HG03039 (cell line): ENCODE data around the gene MBNL1.
A peak's percentile ranks its signal among the peaks of the same experiment; 100 is the strongest.
"Not testable (repeated sequence)": the region's sequence is repeated elsewhere in the genome, so short reads cannot be mapped to it uniquely, and the experiment has no call there.

ENCODE experiments used
- ATAC-seq: cut with Tn5 transposase; IDR thresholded peaks from one replicate; pipeline ENCODE4 v1.9.1; 2021; ENCODE audit warnings: mild to moderate bottlenecking, moderate library complexity; ENCODE audit not compliant: unreplicated experiment

MBNL1 gene

DNA sequence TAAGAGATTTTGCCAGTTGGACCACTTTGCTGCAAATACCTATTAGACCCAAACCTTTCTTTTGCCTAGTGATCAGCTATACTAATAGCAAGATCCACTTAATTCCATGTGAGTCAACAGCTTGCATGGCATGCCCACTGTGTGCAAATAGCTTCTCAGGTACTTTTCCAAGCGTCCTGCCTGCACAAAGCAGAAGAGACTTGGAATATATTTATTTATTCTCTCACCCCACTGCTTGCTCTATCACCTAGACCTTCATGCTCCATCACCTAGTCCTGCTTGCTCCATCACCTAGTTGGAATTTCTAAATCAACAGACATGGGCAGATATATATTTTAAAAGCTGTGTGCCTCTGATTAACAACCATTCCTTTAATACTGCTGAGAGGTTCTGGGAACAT, 47.6 kb downstream of the MBNL1 start:
- ATAC-seq = no peak

DNA sequence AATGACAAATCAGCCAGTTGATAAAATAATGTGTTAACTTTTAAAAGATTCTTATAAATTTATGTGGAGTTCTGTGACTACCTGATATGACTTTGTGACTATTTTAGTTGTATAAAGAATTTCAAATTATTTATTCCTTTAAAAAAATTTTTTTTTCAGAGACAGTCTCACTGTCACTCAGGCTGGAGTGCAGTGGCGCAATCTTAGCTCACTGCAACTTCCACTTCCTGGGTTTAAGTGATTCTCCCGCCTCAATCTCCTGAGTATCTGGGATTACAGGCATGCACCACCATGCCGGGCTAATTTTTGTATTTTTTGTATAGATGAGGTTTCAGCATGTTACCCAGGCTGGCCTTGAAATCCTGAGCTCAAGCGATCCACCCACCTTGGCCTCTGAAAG, 48.5 kb downstream of the MBNL1 start:
- no peak for ATAC-seq

DNA sequence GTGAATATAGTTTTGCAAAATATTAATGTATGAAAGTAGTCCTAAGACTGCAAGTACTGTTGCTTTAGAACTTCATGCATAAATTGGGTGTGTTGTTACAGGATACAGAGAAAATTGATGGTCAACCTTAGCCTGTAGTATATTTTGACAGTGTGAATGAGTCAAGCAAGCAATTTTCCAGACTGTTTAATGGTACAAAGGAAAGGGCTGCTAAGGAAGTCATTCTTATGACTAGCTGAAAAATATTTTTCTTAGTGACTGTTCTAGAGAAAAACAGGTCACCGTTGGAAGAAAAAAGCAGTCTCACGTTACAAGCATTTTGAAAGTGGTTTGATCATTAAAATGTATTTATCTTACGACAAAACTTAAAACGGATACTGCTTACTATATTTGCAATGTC, 49.2 kb downstream of the MBNL1 start:
- no peak for ATAC-seq

DNA sequence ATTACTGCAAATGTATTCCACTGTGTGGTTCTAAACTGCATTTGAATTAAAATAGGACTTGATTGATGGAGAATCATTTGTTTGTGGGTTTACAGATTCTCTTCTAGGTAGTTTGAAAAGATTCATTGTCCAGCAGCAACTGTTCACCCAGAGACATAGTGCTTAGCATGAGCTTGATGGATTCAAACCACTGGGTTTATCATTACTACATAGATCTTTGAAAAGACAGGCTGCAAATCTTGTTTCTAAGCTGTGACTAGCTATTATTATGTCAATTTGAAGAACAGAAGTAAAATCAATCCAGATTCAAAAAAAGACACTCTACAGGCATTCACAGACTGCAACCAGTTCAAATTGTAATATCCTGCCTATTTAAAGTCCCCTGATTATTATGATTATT, 49.8 kb downstream of the MBNL1 start:
- no peak for ATAC-seq

DNA sequence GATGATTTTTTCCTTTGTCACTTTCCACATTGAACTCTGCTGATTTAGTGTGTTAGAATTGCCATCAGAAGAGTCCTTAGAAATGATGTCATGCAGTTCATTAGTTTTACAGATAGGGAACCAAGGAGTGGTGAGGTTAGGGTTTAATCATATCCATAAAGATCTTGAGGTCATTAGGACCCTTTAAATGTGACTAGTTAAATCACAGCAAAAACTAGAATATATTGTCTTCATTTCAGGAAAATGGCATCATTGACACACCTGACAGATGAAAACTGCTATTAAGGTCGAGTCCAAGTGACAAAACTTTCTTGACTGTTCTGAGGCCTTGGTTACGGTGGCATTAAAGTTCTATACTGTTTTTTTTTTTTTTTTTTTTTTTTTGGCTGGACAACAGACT, 50.5 kb downstream of the MBNL1 start:
- ATAC-seq = no peak

DNA sequence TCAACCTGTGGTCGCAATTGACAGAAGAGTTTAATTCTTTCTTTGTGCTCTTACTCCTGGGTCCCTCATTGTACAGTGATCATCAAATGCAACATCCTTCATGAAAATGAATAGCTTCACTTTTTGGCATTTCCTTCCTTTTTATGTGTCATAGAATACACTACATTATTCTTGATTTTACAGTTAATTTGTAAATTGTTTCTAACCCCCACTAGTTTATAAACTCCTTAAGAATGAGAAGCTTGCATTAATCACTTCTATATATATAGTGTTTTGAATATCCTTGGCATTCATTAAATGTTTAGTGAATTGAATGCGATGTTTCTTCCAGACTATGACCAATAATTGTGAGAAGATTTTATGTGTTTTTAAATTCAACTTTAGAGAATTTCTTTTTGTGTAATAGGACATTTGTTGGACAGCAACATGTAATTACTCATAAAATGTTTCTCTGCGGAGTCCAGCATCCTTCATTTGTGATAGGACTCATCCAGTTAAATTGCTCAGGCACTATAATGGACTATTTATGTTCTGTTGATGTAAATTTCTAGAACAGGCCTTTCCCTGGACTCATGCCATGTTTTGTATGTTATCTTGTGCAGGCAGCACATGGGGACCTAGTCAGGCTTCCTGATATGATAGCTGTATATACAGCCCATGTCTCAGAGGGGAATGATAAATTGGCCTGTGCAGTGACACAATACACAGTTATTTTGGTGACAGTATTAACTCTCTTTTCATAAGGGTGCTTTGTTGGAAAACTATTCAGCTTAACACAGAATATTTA, 51.3 kb downstream of the MBNL1 start:
- no peak for ATAC-seq

DNA sequence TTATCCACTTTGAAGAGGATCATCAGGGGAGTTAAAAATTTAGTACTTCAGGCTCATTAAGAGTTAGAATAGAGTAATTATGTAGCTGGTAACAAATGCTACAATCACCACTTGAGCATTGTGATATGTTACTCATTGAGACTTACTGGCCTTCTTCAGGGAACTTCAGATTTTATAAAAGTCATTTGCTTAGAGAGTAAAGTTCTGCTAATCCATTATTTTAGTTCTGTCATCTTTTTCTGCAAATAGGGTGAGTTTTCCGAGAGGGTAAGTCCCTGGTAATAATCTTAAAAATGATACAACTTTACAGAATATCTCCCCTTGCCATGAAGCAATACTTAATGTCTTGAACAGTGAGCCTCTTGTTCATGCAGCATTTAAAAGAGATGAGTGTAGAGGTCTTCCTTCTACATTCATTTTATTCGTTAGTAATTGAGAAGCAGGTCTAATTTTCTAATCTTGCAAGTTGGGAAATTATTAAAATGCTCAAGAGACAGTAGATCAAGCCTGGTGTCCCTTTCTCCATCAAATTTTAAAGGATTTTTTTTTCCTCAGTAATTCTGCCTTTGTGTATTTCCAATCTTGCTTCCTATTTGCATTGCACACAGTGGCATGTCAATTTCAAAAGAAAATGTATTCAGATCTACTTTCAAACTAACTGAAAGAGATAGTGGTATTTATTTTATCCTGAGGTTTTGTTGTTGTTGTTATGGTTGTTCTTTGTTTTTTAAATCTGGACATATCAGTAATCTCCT, 52.6 kb downstream of the MBNL1 start:
- no peak for ATAC-seq

DNA sequence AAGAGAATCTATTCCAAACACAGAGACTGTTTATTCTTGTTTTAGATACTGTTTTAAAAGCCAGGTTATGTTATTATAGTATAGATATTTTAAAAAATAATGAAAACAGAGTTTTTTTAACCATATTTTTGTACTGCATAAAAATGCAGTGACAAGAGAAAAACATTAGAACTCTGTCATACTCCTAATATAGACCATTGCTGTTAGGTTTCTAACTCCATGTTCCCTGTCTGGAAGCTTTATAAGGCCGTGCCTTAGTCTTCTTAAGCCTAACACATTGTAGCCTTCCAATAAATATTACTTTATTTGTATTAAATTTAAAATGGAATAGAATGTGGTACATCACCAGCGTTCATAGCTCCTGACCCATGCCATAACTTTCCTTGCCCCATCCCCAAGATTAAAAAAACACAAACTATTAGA, 53.2 kb downstream of the MBNL1 start:
- ATAC-seq = no peak

DNA sequence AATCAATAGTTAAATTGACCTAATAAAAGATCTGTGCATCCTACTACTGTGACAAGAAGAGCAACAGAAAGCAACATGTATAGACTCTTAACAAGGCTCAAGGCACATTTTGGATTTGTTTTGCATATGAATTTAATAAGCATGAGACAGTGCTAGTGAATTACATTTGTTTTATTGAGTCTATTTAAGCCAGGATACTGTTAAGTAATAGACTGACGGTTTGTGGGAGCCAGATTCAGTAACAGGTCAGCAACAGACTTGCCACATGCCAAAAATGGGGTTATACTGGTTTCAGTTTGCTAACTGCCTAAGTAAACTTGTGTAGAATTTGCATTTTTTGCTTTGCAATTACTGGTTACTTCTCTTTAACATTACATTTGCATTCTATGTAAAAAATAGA, 54.0 kb downstream of the MBNL1 start:
- peak; percentile 45 for ATAC-seq

DNA sequence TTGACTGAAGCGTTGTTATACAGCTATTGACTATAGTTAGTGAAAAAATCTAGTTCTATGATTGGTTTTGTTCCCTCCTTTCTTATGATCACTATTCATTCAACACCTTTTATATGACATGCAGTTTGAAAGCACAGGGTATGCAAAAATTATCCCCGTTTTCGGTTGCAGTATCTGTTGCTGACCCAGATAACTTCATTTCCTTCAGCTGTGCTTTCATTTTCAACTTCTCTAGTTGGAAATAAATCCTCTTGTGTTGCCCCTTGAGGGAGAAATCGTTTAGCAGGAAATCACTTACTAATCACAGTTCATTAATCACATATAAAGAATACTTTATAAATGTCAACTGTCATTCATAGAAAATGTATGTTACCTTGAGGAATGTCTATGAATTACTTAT, 55.1 kb downstream of the MBNL1 start:
- peak; percentile 63 for ATAC-seq

DNA sequence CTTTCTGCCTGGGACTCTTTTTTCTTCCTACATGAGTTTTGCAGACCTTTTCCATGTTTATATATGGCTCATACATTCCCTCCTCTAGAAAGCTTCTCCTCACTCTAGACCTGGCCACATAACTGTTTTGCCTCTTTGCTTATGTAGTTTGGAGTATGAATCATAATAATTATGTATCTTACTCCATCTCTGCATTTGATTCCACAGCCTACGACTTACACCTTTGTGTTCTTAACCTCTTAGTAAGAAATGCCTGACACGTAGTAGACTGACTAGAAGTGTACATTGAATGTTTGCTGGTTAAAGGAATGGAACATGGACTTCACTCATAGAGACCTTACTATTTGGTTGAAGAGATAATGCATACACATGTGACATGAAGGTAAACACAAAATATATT, 56.4 kb downstream of the MBNL1 start:
- no peak for ATAC-seq

DNA sequence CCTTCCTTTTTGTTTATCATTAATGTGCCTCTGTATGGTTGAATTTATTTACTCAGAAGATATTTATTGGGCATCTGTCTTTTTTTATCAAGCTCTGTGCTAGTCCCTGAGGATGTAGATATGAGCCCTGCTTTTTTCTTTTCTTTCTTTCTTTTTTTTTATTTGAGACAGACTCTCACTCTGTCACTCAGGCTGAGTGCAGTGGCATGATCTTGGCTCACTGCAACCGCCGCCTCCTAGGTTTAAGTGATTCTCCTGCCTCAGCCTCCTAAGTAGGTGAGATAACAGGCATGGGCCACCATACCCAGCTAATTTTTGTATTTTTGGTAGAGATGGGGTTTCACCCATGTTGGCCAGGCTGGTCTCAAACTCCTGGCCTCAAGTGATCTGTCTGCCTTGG, 58.5 kb downstream of the MBNL1 start:
- ATAC-seq = no peak

DNA sequence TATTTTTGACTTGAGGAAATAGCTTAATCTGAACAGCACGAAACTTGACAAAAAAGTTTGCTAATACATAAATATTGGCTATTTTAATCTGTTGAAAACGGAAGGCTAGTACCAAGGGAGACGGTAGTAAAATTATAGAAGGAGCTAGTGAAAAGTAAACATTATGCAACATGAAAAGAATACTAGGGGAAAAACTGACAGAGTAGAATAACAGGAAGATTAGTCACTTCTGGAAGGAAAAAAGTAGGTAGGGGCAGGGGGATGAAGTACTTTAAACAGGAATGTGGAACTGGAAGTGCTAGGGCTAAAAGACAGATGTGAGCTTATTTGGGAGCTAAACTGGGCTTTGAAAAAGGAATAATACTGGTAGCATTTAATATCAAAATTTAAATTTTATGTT, 60.1 kb downstream of the MBNL1 start:
- no peak for ATAC-seq

DNA sequence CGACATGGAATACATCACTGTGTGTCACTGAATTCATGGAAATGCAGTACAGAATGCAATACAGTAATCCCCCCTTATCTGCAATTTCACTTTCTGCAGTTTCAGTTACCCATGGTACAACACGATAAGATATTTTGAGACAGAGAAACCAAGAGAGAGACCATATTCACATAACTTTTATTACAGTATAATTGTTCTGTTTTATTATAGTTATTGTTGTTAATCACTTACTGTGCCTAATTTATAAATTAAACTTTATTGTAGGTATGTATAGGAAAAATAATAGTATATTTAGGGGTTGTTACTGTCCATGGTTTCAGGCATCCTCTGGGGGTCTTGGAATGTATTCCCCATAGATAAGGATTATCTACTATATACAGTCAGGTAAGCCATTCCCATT, 61.8 kb downstream of the MBNL1 start:
- ATAC-seq = no peak

DNA sequence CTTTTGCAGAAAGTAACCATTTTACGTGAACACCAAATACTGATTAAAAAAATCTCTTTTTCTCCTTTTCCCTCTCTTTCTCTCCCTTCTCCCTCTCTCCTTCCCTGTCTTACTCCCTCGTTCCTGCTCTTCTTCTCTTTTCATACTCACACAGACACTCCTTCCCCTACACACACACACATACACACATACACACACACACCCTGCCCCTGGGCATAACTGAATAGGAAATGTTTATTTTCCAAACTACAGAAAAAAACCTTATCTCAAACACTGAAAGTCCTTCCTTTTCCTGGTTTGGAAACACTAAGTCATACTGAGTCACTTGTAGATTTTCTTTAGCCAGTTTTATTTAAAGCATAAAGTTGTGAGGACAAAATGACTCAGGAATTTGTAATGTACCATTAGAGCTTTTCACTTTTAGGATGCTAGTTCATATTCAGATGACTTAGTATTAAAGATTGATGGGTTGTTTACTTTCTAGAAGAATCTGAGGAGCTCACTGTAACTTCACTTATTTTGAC, 62.4 kb downstream of the MBNL1 start:
- no peak for ATAC-seq

DNA sequence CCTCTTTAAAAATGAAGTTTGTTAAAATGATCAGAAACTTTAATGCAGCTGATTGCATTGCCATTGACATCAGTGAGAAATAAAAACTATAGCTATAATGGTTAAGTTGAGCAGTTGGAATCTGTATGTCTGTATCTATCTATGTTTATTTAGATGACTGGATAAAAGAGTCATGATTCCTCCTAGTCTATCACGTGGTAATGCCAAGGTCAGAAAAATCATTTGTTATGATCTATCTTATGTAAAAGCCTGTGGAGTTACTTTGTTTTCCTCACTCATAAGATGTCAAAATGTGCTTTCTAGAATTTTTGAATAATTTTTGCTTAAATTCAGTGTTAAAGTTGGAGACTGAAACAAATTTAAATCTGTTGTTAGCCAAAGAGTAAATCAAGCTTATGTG, 63.3 kb downstream of the MBNL1 start:
- ATAC-seq = no peak

DNA sequence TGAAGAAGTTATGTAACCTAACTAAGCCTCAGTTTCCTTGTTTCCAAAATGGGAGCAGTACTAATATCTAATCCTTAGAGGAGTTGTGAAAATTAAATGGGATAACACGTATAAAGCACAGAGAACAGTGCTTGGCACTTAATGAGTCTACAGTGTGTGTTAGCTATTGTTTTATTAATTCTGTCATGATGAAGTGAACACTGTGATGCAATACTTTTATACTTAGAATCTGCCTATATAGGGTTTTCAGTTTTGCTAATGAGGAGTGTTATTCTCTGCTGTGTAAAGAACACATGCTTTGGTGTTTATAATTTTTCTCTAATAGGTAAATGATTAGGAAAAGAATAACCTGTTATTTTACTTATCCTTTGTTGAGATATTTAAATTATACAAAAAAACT, 65.2 kb downstream of the MBNL1 start:
- ATAC-seq = no peak

DNA sequence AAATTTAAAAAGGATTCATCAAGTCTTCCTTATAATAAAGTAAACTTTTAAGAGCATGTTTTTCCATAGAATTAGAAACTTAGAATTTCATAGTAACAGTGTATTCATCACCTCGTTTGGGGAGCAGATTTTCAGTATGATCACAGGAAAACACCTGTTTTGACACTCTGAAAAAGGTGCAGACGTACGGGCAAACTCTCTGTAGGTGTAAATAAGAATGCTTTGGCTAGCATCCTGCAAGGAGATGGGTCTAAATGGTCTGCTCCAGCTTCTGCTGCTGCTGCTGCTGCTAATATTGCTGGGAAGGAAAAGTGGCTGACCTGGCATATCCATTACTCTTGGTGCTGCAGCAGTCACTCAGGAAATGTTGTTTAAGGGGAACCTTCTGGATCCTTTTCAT, 66.0 kb downstream of the MBNL1 start:
- ATAC-seq = no peak

DNA sequence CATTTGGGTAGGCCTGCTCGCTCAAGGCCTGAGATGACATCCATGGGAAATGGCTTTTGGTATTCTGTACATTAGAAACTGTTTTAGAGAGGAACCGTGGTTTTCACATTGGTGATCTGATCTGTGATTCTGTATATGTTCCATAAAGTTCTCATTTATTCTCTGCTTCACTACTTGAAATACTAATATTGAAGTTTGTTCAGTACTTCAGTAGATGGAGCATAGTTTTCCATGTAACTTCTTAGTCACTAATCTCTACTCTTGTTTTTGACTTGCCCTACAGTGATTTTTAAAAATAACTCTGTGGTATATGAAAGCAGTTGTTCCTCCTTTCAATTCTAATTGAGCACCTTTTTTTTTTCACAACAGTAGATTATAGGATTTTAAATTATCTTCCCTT, 66.5 kb downstream of the MBNL1 start:
- ATAC-seq = no peak

DNA sequence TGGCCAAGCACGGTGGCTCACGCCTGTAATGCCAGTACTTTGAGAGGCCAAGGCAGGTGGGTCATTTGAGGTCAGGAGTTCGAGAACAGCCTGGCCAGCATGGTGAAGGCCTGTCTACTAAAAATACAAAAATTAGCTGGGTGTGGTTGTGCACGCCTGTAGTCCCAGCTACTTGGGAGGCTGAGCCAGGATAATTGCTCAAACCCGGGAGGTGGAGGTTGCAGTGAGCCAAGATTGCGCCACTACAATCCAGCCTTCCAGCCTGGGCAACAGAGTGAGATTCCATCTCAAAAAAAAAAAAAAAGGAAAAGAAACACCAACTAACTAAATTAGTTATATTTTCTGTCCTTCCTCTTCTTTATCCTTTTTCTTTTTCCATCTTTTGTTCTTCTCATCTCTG, 68.6 kb downstream of the MBNL1 start:
- not testable (repeated sequence) for ATAC-seq

DNA sequence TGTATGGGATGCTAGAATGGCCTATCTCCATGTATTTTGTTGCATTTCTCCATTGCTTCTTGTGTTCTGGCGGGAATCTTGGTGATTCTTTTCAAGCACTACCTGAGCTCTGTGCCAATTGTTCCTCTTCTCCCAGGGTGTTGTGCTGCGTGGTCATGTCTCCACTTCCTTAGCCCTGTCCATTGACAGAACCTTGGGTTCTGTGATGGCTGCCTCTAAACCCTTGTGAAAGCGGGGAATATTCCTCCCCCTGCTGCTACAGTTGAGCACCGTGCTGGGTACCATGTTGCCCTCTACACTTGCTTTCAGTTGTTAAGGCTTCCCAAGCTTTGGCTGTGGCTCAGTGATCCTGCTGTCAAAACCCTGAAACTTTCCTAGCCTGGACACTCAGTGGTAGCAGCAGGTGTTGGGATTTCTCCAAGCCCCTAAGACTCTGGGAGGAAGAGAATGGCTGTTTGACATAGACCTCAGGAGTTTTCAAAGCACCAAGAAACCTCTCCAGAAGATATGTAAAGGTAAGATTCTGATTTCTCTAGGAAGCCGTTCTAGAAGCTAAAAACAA, 69.5 kb downstream of the MBNL1 start:
- ATAC-seq = no peak
